NCI-H2171 treated with DMSO at 0.1 percent for 48 hours (cell line): ENCODE results near the gene EPS8L3.

Source experiments
- DNase-seq: peaks from one replicate; lab custom pipeline; 2025; lab: John Stamatoyannopoulos, UW

EPS8L3 gene

DNA sequence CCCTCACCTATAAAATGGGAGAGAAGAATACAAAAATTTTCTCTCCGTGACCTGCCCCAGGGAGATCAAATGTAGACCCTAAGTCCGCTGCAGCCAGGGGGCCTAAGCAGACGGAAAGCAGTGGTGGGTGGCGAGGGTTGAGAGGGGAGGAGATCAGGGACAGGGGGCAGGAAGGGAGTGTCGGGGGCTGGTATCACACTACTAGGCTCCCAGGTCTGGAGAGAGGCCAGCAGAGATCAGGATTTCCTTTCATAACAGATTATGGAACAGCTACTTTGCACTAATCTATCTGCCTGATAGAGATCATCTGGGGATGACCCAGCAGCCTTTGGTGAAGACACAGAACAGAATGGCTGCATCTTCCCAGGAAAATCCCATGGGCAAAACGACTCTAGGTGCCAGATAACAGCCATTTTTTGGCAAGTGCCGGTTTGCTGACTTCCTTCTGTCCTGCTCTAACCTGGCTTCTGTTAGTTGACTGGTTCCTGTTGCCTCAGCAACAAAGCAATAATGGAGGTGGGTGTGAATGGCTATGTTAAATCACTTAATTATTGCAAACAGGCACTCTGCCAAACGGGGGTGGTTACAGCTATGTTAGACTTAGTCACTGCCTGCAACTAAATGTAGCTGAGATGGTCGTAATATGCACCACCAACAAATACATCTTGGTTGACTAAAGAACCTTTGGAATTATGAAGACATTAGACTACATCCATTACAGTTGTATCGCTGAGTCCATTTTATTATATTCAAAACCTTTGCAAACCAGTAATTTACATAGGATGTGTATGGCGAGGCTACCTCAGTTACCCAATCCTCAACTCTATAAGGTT, 30.0 kb upstream of the EPS8L3 start:
- DNase-seq: peak; percentile 64

DNA sequence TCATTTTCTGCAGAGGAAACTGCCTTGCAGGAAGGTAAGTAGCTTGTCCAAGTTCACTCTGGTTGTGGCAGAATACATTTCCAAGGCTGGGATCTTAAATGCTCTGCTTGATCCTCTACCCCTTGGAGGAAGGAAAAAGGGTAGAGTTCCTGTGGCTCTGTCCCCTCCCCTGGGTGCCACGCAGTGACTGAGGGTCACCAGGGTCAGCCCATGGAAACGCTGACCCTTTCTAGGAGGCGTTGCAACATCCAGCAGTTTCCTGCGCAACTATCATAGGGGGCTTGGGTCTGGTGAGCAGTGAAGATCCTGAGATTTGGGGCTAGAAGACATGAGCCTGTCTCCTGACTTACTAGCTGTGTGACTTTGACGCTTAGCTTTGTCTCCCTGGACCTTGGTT, 29.4 kb upstream of the EPS8L3 start:
- no peak for DNase-seq

DNA sequence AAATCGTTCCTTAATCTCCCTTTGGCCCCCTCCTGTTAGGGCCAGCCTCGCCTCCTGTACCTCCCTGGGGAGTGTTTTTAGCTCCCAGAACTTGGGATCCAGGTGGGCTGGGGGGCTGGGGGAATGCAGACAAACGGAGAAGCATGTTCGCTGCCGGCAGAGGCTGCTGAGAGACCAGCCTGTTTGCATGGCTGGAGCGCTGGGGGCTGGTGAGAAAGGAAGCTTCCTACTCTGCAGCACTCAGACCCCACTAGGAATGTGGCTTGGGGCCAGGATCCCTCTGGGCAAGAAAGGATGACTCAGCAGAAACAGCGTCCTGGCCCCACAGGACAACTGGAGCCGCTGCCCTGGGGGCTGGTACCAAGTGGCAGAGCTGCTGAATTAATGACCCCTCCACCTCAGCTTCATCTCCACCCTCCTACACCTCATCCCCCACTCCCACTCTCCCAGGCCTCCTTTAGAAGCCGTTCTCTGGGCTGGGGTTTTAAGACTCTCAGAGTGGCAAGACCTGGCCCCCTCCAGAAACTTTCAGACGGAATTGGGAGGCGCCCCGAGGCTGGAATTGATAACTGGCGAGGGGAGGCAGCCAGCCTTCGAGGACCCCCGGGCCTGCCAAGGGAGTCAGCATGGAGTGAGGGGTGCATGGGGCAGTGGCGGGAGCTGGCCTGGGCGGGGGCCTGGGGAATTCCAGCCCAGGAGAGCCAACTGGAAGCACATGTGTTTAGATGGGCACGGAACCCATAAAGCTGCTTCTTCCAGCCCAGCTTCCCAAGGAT, 28.5 kb upstream of the EPS8L3 start:
- peak; percentile 12 for DNase-seq

DNA sequence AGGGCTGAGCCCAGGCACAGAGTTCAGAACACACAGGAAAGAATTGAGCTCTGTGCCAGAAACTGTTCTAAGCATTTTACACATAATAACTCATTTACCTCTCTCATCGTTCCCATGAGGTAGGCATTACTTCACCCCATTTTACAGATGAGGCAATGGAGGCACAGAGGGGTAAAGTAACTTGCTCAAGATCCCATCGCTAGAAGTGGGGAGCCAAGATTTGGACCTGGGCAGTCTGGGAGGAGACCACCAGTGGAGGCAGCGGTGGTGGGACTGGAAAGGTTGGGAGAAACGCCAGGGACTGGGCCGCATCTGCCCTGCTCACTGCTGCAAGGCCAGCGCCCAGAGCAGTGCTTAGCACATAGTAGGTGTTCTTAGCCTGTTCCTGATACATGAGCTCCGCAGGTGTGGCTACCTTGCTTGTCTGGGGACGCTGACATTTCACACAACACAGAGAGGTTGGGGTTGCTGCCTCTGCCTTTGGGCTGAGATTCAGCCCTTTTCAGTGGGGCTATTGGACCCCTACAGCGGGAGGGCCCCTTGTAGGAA, 27.8 kb upstream of the EPS8L3 start:
- no peak for DNase-seq

DNA sequence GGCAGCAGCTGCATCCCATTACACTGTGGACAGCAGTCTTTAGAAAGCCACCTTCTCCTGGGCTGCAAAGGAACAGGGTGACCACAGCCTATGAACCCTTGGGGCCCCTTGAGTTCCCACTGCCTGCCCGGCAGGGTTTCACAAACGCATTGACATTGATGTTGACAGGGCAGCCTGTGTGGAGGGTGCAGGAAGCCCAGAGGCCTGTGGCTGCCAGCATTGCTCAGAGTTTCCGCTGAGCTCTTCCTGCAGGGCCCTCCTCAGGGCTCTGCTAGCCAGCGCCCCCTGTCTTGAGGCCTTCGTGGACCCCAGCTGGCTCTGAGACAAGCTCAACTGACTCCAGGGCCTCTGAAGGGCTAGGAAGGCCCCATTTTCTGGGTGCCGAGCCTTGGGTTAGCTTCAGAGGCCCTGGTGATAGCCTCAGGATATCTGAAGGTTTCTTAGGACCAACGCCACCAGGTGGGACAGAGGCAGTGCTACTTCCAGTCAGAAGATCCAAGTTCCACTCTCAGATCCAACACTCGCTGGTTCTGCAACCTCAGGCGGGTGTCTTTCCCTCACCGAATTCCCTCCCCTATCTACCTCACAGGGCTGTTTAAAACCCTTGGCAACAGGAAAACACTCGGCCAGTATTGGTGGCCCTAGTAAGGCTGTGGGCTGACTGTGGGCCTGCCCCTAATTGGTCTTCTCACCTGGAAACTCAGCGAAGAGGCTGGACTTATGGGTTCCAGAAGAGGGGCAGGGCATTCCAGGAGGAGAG, 27.2 kb upstream of the EPS8L3 start:
- DNase-seq: no peak

DNA sequence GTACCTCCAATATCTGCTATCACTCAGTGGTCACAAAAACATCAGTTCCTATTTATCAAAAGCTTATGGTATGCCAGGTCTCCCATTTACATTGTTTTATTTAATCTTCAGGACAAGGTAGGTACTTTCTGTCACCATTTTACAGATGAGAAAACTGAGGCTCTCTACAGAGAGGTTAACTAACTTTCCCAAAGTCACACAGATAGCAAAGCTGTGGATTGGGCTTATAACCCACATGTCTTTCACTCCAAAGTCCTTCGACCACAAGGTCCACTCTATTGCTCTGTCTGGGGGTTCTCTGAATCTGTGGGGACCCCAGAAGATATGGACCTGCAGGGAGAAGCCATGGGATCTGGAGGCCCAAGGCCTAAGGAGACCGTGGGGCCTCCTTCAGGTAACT, 26.6 kb upstream of the EPS8L3 start:
- DNase-seq: no peak

DNA sequence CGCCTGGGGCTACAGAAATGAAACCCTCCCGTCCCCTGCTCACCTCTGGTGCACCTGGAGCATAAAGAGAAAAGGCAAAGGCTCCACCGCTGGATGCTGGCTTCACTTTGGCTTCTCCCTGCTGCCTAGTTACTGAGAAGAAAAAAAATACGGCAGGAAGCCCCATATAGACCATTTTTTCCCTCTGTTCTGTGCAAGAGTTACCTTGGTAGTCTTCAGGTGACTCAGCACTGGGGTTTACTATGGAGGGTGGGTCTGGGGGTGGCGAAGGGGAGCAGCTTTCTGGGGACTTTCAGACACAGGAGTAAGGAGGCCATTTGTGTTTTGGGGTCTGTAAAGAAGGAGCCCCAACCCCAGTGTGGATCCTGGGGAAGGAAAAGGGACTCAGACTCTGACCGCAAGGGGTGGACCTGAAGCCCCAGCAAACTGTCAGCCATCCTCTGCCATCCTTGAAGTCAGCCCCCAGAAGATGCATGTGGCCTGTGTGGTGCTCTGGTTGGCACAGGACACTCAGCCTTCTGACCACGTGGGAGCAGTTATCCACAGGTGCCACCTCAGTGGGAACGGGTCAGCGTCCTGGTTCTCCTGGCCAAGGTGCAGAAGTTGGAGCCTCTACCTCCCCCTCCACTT, 25.9 kb upstream of the EPS8L3 start:
- DNase-seq: no peak

DNA sequence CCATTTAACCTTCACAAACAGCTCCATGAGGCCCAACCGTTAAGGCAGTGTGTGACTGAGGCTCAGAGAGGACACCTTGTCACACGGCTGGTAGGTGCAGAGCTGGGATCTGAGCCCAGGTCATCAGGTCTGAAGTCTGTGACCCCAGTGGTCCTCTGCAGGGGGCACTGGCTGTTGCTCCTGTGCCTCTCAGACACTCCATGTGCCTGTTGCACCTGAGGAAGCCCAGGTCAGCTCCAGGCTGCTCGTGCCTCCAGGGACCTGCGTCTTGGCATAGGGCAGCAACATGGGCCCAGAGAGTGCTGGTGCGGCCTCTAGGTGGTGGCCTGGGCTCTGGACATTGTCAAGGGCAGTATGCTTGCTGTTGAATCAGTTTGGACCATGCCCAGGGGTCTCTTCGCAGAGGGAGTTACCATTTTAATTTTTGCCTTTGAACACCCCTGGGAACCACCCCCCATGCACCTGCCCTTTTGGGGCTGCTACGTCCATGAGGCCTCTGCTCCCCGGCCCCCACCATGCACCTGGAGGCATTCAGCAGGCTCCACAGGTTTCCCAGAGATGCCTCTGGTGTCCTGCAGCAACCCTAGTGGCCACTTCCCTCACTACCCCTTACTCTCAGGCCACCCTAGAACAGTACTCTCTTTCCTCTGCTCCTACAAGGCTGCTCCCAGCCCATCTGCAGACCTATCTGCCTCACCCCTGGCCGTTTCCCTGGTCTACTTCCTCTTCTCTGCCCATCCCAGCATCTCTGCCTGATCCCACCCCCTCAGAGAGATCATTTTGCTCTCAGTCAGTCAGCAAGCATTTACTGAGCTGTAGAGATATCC, 25.2 kb upstream of the EPS8L3 start:
- DNase-seq: no peak

DNA sequence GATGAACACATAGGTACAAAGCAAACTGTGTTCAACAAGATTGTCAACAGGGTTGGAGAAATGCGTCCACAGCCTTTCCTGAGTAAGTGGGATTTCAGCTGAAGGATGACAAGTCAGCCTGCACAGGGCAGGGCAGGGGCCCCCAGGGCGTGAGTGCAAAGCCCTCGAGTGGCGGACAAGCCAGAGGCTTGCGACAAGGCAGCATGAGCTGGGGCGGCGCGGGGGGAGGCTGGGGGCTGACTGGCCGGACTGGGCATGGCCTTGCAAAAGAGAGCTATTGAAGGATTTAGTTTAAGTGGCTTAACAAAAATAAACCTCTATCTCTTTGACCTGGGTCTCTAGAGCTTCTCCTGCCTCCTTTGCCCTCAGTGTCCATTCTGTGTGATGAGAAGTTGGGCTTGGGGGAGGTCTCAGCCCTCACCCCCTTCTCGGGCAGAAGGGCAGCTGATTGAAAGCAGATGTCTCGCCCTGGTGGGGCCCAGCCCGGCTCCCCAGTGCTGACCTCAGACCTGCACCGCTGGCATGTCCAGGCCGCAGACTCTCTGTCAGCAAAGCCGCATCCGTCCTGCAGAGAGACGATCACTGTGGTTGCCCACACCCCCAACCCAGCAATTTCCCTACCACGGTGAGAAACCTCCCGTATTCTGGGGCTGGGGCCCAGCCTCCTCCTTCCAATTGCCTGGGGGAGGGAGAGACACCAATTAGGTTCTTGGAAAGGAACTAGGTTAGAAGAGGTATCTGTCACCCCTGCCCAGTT, 24.3 kb upstream of the EPS8L3 start:
- DNase-seq: no peak

DNA sequence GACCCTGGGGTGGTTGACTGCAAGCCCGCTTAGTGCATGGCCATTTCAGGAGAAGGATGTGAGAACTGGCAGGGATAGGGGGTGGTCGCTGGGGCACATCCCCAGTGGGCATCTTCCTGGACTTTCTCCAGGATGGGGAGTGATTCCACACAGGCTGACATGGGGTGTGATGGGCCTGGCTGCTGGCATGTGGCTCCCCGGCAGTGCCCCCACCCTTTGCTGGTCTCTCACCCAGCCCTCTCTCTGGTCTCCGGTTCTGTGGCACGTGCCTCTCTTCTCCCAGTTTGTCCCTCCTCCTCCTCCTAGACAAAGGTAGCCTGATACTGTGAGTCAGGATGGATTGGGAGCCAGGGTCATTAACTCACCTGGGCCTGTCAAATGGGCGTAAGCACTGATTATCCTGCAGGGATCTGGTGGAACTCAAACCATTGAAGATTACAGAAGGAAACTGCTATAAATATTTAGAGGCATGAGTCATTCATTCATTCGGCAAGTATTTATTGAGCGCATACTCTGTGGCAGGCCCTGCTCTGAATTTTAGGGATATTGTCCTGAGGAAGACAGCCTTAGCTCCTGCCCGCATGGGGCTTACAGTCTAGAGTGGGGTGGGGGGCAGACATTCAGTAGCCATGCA, 23.6 kb upstream of the EPS8L3 start:
- no peak for DNase-seq

DNA sequence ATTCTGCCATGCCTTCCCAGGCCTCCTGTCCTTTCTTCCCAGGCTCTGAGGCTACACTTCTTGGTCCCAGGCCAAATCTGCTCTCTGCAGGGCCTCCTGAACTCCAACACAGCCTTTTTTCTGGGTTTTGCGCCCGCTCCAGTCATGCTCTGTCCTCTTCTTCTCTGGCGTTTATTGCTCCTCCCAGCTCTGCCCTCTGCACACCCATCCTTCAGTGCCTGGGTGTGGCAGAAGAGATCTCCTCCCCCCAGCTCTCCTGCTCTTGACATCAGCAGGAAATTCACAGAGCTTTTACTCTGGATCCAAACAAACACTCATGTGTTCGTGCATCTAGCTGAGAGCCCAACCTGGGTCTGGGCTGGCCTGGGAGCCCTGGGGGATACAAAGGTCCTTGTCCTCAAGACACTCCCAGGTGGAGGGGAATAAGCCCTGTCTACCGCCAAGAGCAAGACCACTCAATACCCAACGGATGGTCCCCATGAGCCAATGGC, 22.9 kb upstream of the EPS8L3 start:
- DNase-seq: no peak

DNA sequence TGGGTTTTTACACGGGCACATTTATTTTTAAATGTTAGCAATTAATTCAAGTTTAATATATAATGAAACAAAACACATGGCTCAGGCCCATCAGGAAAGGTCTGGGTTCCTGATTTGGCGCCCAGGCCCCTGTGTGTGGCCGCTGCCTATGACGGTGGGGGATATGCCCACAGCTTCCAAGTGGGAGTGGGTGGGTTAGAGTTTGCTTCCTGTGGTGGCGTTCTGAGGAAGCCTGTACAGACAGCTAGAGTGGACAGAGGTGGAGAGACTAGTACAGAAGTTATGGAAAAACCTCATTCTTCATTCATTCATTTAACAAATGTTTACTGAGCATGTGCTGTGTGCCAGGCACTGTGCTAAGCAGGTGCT, 22.4 kb upstream of the EPS8L3 start:
- no peak for DNase-seq

DNA sequence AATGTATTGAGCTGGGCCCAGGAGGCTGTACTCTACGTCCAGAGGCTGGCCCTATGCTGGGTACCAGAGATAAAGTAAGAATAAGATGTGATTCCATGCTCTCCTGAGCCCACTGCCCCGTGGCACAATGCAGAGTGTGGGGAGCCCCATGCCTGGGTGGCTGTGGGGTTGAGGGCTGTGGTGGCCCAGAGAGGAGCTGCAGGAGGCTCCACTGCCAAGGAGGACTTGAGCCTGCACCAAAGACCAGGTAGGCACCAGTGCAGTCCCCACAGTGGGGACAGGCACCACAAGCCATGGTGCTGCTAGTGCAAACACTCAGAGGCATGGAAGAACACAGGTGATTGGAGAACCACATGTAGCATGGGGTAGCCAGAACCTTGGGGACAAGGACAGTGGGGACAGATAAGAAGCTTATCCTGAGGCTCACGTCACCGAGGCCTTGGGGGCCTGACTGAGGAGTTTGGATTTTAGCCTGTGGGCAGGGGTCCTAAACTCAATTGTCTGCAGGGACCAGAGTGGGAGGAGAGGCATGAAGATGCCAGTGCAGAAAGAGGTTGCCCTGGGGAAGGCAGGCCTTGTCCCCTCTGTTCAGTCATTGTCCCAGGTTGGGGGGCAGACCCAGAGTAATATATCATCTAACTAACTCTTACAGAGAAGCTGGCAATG, 21.9 kb upstream of the EPS8L3 start:
- DNase-seq: no peak

DNA sequence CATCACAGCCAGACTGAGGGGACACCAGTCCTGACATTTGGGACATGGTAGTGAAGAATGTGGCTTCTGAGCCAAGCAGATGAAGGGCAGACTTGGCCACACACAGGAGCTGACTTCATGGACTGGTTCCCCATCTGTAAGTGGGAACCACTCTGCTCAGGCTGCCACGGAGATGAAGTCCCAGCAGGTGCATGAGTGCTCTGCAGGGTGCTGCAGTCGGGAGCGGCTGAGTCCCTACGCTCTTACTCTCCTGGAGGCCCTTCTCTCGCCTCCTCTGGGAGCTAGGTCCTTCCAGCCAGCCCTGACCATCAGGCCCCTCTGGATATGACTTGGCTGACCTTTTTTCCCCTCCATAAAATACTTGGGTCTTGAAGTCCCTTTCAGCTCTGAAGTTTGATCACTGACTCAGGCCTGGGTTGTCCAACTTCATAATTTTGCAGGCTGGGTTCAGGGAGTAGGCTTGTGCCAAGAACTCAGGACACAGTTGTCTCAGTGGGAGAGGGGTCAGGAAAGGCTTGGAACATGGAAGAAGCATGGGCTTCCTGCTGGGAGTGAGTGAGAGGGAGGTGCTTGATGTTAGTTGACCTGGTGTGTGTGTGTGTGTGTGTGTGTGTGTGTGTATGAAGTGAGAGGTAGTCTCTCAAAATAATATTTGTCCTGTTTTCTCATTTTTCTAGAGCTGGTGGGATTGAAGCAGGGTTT, 21.0 kb upstream of the EPS8L3 start:
- no peak for DNase-seq

DNA sequence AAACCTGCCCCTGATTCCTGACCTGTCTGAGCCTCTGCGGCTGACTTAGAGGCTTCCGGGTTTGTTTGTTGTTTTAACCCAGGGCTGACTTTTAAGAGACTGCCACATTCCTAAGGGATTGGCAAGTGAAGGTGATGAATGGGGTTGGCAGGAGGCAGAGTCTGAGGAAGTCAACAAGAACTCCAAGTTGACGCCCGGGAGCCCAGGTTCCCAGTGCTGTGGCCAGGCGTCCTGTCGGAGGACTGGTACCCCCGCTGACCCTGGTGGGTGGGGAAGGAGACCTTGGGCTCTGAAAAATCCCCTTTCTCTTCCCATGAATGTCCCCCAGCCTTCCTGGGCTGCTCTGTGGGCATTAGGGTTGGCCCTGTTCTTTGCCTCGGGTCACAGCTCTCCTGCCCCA, 19.7 kb upstream of the EPS8L3 start:
- DNase-seq: no peak

DNA sequence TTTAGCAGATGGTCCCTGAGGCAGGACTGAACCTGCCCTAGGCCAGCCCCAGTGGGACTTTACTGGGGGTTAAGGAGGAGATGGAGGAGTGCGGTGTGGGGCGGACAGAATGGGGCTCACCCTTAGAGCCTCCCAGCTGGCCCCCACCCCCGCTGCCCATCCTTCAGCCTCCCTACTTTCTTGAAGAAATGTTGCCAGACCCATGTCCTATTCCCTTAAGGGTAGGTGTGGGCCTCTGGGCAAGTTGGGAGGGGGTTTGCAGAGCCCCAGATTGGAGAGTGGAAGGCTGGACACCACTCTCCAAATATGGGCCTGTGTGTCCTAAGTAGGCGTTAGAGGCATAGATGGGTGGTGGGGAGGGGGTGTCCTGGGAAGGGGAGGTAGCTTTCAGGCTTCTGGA, 19.2 kb upstream of the EPS8L3 start:
- DNase-seq: peak; percentile 55

DNA sequence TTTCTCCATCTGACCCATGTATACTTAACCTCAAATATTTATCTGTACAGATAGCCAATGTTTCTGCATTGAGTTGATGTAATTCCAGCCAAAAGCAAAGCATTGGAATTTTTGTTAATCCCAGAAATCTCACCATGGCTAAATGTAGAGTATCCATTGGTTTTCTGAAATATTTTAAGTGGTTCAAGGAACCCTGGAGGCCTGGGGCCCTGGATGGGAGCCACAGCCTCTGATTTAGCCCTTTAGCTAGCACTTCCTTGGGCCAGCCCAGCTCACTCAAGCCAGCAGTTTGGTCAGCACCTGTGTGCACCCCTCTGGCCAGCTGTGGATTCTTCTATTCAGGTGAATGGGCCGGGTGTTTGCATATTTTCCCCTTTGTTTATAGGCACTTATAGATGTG, 18.8 kb upstream of the EPS8L3 start:
- no peak for DNase-seq

DNA sequence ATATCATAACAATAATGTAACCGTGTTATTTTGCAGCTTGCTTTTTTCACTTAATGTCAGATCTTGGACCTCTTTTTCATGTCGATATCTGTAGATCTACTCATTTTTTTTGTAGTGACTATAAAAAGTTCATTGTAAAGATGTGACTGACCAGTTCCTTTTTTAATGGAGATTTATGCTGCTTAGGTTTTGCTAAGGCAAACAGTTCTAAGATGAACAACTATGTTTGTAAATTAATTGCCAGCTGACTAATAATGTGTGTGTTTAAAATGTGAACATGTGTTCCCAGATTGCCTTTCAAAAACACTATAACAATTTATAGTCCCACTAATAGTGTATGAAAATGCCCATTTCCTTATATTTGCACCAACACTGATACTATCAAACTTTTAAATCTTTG, 18.1 kb upstream of the EPS8L3 start:
- DNase-seq: no peak

DNA sequence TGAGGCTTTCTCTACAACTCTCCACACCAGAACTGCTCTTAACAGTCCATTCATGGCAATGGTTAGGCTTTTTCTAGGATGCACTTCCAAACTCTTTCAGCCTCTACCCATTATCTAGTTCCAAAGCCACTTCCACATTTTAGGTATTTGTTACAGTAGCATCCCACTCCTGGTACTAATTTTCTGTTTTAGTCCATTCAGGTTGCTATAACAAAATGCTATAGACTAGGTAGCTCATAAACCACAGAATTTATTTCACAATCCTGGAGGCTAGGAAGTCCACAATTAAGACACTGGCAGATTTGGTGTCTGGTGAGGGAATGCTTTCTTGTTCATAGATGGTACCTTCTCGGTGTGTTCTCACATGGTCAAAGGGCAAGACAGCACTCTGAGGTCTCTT, 17.3 kb upstream of the EPS8L3 start:
- no peak for DNase-seq
